GF-D8 (cell line): ENCODE results near the gene MOB3B.

Experiments
- DNase-seq: peaks from one replicate; lab custom pipeline; 2025; lab: John Stamatoyannopoulos, UW

Gene MOB3B

GRCh38 chr9:27387722-27388121 lies 141.9 kb downstream of the MOB3B start:
- DNase-seq, result no peak

GRCh38 chr9:27386571-27387091 lies 143.0 kb downstream of the MOB3B start:
- no peak for DNase-seq

GRCh38 chr9:27385606-27386322 lies 143.8 kb downstream of the MOB3B start:
- no peak for DNase-seq

- DNase-seq, result no peak
Observed at GRCh38 chr9:27384262-27385014, 145.2 kb downstream of the MOB3B start.

DNA sequence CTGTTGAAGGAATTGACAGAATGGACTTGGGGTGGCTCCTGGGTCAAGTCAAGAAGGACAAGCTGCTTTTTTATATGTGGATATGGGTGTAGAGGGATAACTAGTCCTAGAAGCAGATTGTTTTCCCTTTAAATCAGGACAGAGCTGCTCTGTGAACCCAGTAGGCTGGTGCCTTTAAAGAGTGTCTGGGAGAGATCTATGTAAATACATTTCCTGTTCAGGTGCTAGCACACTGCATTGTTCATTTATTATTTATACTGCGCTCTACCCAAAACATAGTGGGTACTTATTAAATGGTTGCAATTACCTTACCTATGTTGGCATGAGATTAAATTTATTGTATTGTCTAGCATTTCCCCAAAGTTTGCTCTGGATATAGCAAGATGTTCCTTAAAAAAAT lies 146.1 kb downstream of the MOB3B start:
- DNase-seq, result no peak

DNA sequence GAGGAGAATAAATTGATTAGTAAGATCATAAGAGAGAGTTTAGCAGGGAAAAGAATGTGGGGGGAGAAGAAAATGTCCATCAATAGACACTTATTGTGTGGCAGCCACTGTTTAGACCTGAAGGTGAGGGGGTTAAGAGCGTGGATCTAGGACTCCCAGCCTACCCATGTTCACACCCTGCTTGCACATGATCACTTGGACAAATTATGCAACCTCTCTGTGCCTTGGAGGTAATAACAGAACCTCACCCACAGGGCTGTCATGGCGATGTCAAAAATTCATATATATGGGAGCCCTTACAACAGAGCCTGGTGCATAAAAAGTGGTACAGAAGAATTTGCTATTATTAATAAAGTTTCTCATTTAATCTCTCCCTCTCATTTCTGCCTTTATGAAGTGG lies 146.6 kb downstream of the MOB3B start:
- no peak for DNase-seq

DNA sequence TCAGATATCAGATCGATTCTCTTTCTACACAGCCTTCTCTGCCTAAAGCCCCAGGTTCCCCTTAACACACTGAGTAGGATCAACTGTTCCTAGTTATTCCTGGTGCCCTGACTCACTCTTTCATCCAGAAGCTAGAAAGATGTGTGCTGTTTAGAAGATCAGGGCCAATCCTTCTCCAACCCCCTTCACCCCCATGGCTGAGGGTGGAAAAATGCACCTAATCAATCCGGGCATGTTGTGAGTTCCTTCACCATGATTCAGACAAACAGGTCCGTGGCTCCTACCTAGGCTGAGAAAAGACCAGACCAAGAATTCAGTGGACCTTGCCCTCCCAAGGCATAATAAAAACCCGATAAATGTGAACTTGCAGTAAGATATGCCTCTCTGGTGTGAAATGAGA lies 147.3 kb downstream of the MOB3B start:
- no peak for DNase-seq

DNA sequence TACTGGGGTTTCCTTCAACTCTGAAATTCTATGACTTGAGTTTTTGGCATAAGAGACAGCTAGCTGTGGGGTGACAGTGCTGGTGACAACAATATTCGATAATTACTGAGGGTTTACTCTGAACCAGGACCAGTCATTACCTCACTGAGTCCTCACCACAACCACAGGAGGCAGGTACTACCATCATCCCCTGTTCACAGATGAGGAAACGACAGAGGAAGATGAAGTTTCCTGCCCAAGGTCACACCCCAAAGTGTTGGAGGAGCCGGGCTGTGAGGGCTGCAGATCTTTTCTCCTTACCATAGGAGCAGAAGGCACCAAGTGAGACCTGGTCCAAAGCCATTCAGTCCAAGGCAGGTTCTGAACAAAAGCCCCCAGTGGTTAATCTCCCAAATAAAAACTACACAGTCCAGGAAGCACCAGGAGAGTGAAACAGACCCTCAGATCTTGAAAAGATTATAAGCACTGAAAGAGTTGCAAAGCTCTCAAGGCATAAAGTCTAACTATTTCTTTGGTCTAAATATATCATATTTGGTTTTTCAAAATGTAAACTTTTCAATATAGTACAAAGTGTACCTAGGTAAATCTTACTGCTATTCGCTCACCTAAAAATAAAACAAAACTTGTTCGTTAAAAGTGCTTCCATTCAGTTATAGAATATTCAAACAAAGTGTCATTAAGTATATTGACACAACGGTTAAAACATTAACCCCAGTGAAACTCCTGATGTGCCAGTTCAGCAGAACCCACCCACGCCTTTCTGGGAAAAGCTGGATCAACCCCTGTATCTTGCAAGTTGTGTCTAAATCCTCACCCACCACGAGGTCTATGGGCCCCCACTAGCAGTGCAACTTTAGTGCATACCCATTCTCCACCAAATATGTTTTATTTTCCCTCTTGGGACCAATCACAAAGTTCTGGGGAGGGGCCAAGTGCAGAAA lies 150.0 kb downstream of the MOB3B start:
- no peak for DNase-seq

- no peak for DNase-seq
Observed at GRCh38 chr9:27377811-27378456, 151.7 kb downstream of the MOB3B start.

GRCh38 chr9:27377147-27377807 lies 152.3 kb downstream of the MOB3B start:
- DNase-seq, result no peak

DNA sequence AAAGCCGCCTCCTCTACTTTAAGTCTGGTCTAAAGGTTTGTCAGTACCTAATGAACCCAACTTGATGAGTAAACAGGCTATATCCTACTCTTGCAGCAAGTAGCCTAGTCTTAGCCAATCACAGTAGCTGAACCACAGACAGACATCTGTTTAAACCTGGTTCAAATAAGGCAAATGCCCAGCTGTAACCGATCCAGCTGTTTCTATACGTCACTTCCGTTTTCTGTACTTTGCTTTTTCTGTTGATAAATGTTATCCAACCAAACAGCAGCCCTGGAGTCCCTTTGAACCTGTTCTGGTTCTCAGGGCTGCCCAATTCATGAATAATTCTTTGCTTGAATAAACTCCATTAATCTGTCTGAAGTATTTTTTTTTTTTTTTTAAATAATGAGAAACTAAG lies 155.8 kb downstream of the MOB3B start:
- DNase-seq, result no peak

GRCh38 chr9:27372615-27373014 lies 157.0 kb downstream of the MOB3B start:
- no peak for DNase-seq

DNA sequence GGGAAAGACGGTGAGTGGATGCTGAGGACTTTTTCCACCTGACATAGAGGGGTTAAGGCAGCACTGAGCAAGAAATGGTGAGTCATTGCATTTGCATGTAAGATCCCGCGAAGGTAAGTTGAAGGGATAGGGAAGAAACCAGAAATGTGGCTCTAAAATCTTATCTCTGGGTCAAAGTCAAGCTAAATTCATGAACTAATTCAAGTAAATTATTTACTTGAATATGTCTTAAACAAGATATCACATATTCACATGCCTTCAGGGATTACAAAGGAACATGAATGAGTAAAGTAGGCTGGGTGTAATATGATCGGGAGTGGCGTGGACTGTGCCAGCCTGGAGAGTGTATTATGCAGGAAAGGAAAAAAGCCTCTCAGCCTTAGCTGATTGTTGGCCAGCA lies 158.2 kb downstream of the MOB3B start:
- no peak for DNase-seq

GRCh38 chr9:27369591-27369990 lies 160.0 kb downstream of the MOB3B start:
- DNase-seq, result no peak

GRCh38 chr9:27368316-27368985 lies 161.2 kb downstream of the MOB3B start:
- no peak for DNase-seq

GRCh38 chr9:27367921-27368315 lies 161.7 kb downstream of the MOB3B start:
- no peak for DNase-seq

DNA sequence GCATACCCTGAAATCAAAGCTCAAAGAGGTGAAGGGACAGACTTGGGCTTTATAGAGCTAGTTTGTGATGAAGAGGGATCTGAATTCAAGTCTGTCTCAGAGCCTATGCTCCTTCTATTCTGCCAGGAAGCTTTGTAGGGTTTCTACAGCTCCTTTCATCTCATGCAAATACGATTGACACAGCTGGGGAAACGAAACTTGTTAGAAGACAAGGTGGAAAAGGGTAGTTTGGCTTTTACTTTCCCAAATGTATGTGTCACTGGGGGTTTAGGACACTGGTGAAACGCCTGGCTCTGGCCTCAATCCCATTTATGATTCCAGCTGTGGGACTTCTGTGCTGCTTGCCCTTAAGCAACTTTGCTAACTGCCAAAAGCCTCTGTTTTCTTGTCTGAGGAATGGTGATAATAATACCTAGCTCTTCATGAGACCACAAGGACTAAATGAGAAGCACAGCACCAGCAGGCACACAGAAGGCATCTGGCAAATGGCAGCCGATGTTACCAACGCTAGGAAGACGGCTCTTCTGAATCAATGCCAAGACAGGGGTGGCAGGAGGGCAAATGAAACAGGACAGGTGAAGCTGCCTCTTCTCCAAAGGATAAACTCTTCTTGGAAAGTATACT lies 162.3 kb downstream of the MOB3B start:
- no peak for DNase-seq

DNA sequence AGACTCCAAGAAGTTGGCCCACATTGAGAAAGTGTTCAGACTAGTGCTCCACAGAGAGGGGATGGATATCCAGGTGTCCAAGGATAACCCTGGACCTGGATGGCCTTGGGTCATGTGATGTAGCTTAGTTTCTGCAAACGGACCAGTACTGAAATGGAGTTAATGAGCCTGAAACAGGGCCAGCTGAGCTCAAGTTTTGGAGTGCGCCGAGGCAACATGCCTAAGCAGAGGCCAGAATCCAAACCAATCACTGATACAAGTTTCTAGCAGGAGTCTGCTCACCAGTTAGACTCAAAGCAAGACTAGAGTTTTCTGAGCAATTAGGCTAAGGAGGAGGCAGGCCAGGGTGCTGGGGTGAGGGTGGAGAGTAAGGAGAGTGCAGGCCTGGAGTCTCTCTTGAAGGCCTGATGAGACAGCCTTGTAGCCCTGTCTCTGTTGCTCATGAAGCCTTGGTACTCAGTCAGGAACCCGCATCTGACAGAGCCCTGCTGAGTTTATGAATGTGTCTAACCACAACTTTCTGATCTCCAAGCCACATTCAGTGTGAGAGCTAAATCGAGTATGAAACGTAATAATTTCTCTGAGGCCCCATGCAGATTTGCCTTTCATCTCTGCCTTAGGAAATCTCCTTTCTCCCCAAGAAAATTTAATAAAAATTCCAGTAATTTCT lies 163.8 kb downstream of the MOB3B start:
- DNase-seq, result no peak

- DNase-seq, result no peak
Observed at GRCh38 chr9:27362447-27363210, 167.0 kb downstream of the MOB3B start.
